HG03575 (cell line): ENCODE measurements around the gene KYNU.
A peak's percentile ranks its signal among the peaks of the same experiment; 100 is the strongest.
"Not testable (repeated sequence)": the region's sequence is repeated elsewhere in the genome, so short reads cannot be mapped to it uniquely, and the experiment has no call there.

Experiments used
- ATAC-seq: cut with Tn5 transposase; IDR thresholded peaks from one replicate; pipeline ENCODE4 v1.9.1; 2021; ENCODE audit not compliant: unreplicated experiment, insufficient number of reproducible peaks, low FRiP score; ENCODE audit errors: extremely low read depth

Gene KYNU

GRCh38 chr2:142869461-142870106, 7.9 kb upstream of the KYNU start:
- no peak for ATAC-seq

- ATAC-seq: no peak
Observed at GRCh38 chr2:142870526-142870925, 6.9 kb upstream of the KYNU start.

GRCh38 chr2:142871396-142871795, 6.1 kb upstream of the KYNU start:
- ATAC-seq: no peak

- ATAC-seq: no peak
Observed at GRCh38 chr2:142872882-142873724, 4.4 kb upstream of the KYNU start.

- no peak for ATAC-seq
Observed at GRCh38 chr2:142873831-142874287, 3.6 kb upstream of the KYNU start.

- no peak for ATAC-seq
Observed at GRCh38 chr2:142874293-142874814, 3.1 kb upstream of the KYNU start.

GRCh38 chr2:142875010-142875409, 2.5 kb upstream of the KYNU start:
- ATAC-seq: no peak

GRCh38 chr2:142875652-142876051, 1.8 kb upstream of the KYNU start:
- no peak for ATAC-seq

GRCh38 chr2:142876423-142876822, 1.0 kb upstream of the KYNU start:
- ATAC-seq: no peak

GRCh38 chr2:142878031-142878678, 691 bp downstream of the KYNU start:
- no peak for ATAC-seq

- no peak for ATAC-seq
Observed at GRCh38 chr2:142879151-142879550, 1.7 kb downstream of the KYNU start.

GRCh38 chr2:142880279-142880678, 2.8 kb downstream of the KYNU start:
- ATAC-seq: no peak

- no peak for ATAC-seq
Observed at GRCh38 chr2:142881619-142882018, 4.2 kb downstream of the KYNU start.

- not testable (repeated sequence) for ATAC-seq
Observed at GRCh38 chr2:142882500-142882899, 5.0 kb downstream of the KYNU start.

- no peak for ATAC-seq
Observed at GRCh38 chr2:142883526-142883925, 6.1 kb downstream of the KYNU start.

GRCh38 chr2:142885543-142885942, 8.1 kb downstream of the KYNU start:
- no peak for ATAC-seq

GRCh38 chr2:142892715-142893114, 15.3 kb downstream of the KYNU start:
- peak; percentile 100 for ATAC-seq

GRCh38 chr2:142893241-142893640, 15.8 kb downstream of the KYNU start:
- no peak for ATAC-seq

GRCh38 chr2:142897807-142898206, 20.3 kb downstream of the KYNU start:
- ATAC-seq: no peak

- ATAC-seq: not testable (repeated sequence)
Observed at GRCh38 chr2:142900327-142900726, 22.9 kb downstream of the KYNU start.
